SK-N-SH (cell line): ENCODE measurements around the gene RAPGEF1.

Experiments
- RXRA ChIP-seq: IDR thresholded peaks from 2 replicates; pipeline ENCODE4 v1.4.0; 2012; ENCODE audit warnings: low read depth, mild to moderate bottlenecking, borderline replicate concordance
- TF ChIP-seq, protein P1 (sequence below): fragments of 200-600 bp; sonication (generic); IDR thresholded peaks from 2 replicates; pipeline ENCODE4 v1.6.1; 2017; ENCODE audit warnings: antibody characterized with exemption, mild to moderate bottlenecking, moderate library complexity

DNA sequence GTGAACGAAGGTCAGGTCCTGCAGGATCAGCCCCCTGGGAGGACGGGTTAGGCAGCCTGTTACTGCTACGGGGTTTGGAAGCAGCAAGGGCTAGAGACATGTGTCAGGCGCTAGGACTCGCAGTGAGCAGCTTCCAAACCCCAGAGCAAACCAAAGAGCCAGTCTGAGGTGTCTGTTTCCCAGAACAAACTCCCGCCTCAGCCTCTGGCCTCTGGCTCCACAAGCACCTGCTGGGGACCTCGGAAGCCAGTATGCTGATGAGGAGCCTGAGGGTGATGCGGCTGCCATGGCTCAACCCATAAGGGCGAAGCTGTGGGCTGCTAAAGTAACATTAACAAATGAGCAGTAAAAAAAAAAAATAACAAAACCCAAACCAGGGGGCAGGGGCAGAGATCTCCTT lies 159.5 kb downstream of the RAPGEF1 start:
- TF ChIP-seq, protein P1, sequence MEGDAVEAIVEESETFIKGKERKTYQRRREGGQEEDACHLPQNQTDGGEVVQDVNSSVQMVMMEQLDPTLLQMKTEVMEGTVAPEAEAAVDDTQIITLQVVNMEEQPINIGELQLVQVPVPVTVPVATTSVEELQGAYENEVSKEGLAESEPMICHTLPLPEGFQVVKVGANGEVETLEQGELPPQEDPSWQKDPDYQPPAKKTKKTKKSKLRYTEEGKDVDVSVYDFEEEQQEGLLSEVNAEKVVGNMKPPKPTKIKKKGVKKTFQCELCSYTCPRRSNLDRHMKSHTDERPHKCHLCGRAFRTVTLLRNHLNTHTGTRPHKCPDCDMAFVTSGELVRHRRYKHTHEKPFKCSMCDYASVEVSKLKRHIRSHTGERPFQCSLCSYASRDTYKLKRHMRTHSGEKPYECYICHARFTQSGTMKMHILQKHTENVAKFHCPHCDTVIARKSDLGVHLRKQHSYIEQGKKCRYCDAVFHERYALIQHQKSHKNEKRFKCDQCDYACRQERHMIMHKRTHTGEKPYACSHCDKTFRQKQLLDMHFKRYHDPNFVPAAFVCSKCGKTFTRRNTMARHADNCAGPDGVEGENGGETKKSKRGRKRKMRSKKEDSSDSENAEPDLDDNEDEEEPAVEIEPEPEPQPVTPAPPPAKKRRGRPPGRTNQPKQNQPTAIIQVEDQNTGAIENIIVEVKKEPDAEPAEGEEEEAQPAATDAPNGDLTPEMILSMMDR = no peak
- TF ChIP-seq RXRA = no peak
